ENCODE measurements around the gene RNF207. TPM values are rescaled to one million over a fixed set of nuclear protein-coding genes. Genes with fewer than 3 reads are reported as not detected.

Gene RNF207
- 7.8 to 15.3 TPM (median 10.9 TPM) in 5 replicates for total RNA-seq (2022; extraction: Qiagen RNA extraction)

GRCh38 chr1:6205849-6206519, at the start of gene RNF207:
RNF207 (plus strand) TSS chr1:6206119; CDS start chr1:6206536, 417 bp downstream.

GRCh38 chr1:6180268-6180706, 25.6 kb upstream of the RNF207 start, which contains the start of gene CHD5:
CHD5 (minus strand) TSS chr1:6180321; CDS start chr1:6180023, 298 bp downstream.

GRCh38 chr1:6199298-6200187, 6.4 kb upstream of the RNF207 start, which contains the start of gene RPL22:
RPL22 (minus strand) TSS chr1:6199595; CDS start chr1:6199573, 22 bp downstream.

GRCh38 chr1:6243993-6244392, 38.1 kb downstream of the RNF207 start, which contains the start of gene HES3:
HES3 (plus strand) TSS chr1:6244179; CDS start chr1:6244366, 187 bp downstream.

GRCh38 chr1:6260961-6261614, 55.2 kb downstream of the RNF207 start, which contains the start of gene GPR153:
GPR153 (minus strand) TSS chr1:6261098; CDS start chr1:6254905, 6,193 bp downstream.

Other genes with a start within 250 kb of the RNF207 start
- gene NPHP4, start 213.7 kb upstream of the RNF207 start, total RNA-seq (2022; extraction: Qiagen RNA extraction), result 3.3 to 5.1 TPM (median 4.9 TPM) in 5 replicates
- 5.8 to 8.5 TPM (median 8.0 TPM) in 5 replicates for gene KCNAB2, start 160.2 kb upstream of the RNF207 start, total RNA-seq (2022; extraction: Qiagen RNA extraction)
- gene CHD5, start 25.8 kb upstream of the RNF207 start, total RNA-seq (2022; extraction: Qiagen RNA extraction), result 1.5 to 2.9 TPM (median 2.6 TPM) in 5 replicates
- 375 to 474 TPM (median 408 TPM) in 5 replicates for gene RPL22, start 6.5 kb upstream of the RNF207 start, total RNA-seq (2022; extraction: Qiagen RNA extraction)
- 46.8 to 62.1 TPM (median 60.7 TPM) in 5 replicates for gene ICMT, start 29.8 kb downstream of the RNF207 start, total RNA-seq (2022; extraction: Qiagen RNA extraction)
- not detected in 5 replicates for gene HES3, start 38.1 kb downstream of the RNF207 start, total RNA-seq (2022; extraction: Qiagen RNA extraction)
- 4.0 to 6.7 TPM (median 6.0 TPM) in 5 replicates for gene GPR153, start 55.0 kb downstream of the RNF207 start, total RNA-seq (2022; extraction: Qiagen RNA extraction)
- gene ACOT7, start 187.6 kb downstream of the RNF207 start, total RNA-seq (2022; extraction: Qiagen RNA extraction), result 73.4 to 116 TPM (median 104 TPM) in 5 replicates
- gene HES2, start 213.8 kb downstream of the RNF207 start, total RNA-seq (2022; extraction: Qiagen RNA extraction), result 3.2 to 5.9 TPM (median 5.1 TPM) in 5 replicates
- gene ESPN, start 218.7 kb downstream of the RNF207 start, total RNA-seq (2022; extraction: Qiagen RNA extraction), result 0.34 to 1.2 TPM (median 0.77 TPM) in 5 replicates

Measured in A549 treated with dexamethasone at 1 μM for 4 hours (cell line).